ENCODE results near the gene WIPF1. TPM values are rescaled to one million over a fixed set of nuclear protein-coding genes. Genes with fewer than 3 reads are reported as not detected.

The WIPF1 gene
- total RNA-seq, 1 experiment from 2014 or later = 6.4 TPM

DNA sequence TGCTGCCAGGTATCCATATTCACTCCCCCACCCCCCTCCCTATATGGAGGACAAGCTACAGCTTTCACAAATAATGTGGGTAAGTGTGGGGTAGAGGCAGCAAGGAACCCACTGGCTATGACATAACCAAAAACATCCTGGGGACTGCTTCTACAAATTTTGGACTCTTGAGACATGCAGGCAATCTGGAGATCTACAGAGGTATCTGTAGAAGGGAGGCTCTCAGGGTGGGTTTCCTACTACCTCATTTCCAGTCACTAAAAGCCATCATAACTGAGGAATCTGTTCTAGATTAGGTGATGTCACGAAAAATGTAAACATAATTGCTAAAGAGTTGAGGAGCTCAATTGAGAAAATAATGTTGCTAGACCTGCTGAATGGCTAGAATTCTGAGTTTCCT is 46.8 kb upstream of the WIPF1 start:
- no peaks in the 10 kb centered on the region for H3K27me3 Mint-ChIP-seq (ENCODE audit: low read depth)
- peaks cover 12% of the 10 kb centered on the region for H3K4me1 Mint-ChIP-seq
- H3K27ac Mint-ChIP-seq = no peak overlapping the region
- ChIA-PET CTCF (no interaction called here), POLR2A (no interaction called here)
- 0 out of 2 replicates have a peak, but pooled peaks cover 3% of the 10 kb centered on the region for H3K9me3 Mint-ChIP-seq
- no peaks in the 10 kb centered on the region for H3K36me3 Mint-ChIP-seq
- DNase-seq (ENCODE audit: low spot score) = no peak
- TF ChIP-seq, protein P1, sequence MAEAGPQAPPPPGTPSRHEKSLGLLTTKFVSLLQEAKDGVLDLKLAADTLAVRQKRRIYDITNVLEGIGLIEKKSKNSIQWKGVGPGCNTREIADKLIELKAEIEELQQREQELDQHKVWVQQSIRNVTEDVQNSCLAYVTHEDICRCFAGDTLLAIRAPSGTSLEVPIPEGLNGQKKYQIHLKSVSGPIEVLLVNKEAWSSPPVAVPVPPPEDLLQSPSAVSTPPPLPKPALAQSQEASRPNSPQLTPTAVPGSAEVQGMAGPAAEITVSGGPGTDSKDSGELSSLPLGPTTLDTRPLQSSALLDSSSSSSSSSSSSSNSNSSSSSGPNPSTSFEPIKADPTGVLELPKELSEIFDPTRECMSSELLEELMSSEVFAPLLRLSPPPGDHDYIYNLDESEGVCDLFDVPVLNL (CRISPR knock-in tag; IDR thresholded peaks at IDR 0.05; ENCODE audit: borderline replicate concordance, low read depth) = no peak
- TF ChIP-seq ZMAT4 (CRISPR knock-in tag; IDR thresholded peaks at IDR 0.05) = no peak
- no peak for TF ChIP-seq ZNF317 (CRISPR knock-in tag; IDR thresholded peaks at IDR 0.05; ENCODE audit: borderline replicate concordance, low read depth)
- no peak for TF ChIP-seq ZNF532 (CRISPR knock-in tag; IDR thresholded peaks at IDR 0.05; ENCODE audit: borderline replicate concordance)
- TF ChIP-seq ELF4 (CRISPR knock-in tag; IDR thresholded peaks at IDR 0.05; ENCODE audit: low read depth) = no peak
- no peak for TF ChIP-seq NFE2L1 (CRISPR knock-in tag; IDR thresholded peaks at IDR 0.05)
- TF ChIP-seq, protein P2, sequence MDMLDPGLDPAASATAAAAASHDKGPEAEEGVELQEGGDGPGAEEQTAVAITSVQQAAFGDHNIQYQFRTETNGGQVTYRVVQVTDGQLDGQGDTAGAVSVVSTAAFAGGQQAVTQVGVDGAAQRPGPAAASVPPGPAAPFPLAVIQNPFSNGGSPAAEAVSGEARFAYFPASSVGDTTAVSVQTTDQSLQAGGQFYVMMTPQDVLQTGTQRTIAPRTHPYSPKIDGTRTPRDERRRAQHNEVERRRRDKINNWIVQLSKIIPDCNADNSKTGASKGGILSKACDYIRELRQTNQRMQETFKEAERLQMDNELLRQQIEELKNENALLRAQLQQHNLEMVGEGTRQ (CRISPR knock-in tag; IDR thresholded peaks at IDR 0.05) = no peak
- TF ChIP-seq, protein P3, sequence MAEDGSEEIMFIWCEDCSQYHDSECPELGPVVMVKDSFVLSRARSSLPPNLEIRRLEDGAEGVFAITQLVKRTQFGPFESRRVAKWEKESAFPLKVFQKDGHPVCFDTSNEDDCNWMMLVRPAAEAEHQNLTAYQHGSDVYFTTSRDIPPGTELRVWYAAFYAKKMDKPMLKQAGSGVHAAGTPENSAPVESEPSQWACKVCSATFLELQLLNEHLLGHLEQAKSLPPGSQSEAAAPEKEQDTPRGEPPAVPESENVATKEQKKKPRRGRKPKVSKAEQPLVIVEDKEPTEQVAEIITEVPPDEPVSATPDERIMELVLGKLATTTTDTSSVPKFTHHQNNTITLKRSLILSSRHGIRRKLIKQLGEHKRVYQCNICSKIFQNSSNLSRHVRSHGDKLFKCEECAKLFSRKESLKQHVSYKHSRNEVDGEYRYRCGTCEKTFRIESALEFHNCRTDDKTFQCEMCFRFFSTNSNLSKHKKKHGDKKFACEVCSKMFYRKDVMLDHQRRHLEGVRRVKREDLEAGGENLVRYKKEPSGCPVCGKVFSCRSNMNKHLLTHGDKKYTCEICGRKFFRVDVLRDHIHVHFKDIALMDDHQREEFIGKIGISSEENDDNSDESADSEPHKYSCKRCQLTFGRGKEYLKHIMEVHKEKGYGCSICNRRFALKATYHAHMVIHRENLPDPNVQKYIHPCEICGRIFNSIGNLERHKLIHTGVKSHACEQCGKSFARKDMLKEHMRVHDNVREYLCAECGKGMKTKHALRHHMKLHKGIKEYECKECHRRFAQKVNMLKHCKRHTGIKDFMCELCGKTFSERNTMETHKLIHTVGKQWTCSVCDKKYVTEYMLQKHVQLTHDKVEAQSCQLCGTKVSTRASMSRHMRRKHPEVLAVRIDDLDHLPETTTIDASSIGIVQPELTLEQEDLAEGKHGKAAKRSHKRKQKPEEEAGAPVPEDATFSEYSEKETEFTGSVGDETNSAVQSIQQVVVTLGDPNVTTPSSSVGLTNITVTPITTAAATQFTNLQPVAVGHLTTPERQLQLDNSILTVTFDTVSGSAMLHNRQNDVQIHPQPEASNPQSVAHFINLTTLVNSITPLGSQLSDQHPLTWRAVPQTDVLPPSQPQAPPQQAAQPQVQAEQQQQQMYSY (CRISPR knock-in tag; IDR thresholded peaks at IDR 0.05) = no peak
- TF ChIP-seq ZNF671 (CRISPR knock-in tag; IDR thresholded peaks at IDR 0.05) = no peak
- ATAC-seq = no peak
- no peak overlapping the region for H3K4me3 Mint-ChIP-seq

GRCh38 chr2:174643356-174643755 is 45.8 kb upstream of the WIPF1 start:
- ChIA-PET CTCF (no interaction called here), POLR2A (no interaction called here)
- Mint-ChIP-seq H3K4me3 (no peak overlapping the region), H3K27ac (no peak overlapping the region), H3K9me3 (peaks cover 6% of the 10 kb centered on the region), H3K4me1 (0 out of 2 replicates have a peak, but pooled peaks cover 3% of the 10 kb centered on the region), H3K36me3 (no peaks in the 10 kb centered on the region), H3K27me3 (ENCODE audit: low read depth) (no peaks in the 10 kb centered on the region)
- no peak for DNase-seq (ENCODE audit: low spot score)
- no peak for ATAC-seq
- TF ChIP-seq, protein P3 (CRISPR knock-in tag; IDR thresholded peaks at IDR 0.05) = no peak
- TF ChIP-seq ATF1 (CRISPR knock-in tag; IDR thresholded peaks at IDR 0.05) (no peak), NFYB (CRISPR knock-in tag; conservative IDR thresholded peaks at IDR 0.05; ENCODE audit: low read depth) (no peak), SMAD4 (CRISPR knock-in tag; IDR thresholded peaks at IDR 0.05) (no peak), NFATC4 (CRISPR knock-in tag; IDR thresholded peaks at IDR 0.05) (no peak), GRHL2 (CRISPR knock-in tag; IDR thresholded peaks at IDR 0.05; ENCODE audit: insufficient replicate concordance, severe bottlenecking) (no peak)
- TF ChIP-seq, protein P2 (CRISPR knock-in tag; IDR thresholded peaks at IDR 0.05) = no peak
- TF ChIP-seq, protein P4, sequence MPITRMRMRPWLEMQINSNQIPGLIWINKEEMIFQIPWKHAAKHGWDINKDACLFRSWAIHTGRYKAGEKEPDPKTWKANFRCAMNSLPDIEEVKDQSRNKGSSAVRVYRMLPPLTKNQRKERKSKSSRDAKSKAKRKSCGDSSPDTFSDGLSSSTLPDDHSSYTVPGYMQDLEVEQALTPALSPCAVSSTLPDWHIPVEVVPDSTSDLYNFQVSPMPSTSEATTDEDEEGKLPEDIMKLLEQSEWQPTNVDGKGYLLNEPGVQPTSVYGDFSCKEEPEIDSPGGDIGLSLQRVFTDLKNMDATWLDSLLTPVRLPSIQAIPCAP (CRISPR knock-in tag; IDR thresholded peaks at IDR 0.05) = no peak

All from WTC11 (cell line).